K562 (cell line): ENCODE data around the gene ST8SIA4. TPM values are rescaled to one million over a fixed set of nuclear protein-coding genes. Genes with fewer than 3 reads are reported as not detected.

Experiments
- ATAC-seq: fragments of 200-7000 bp; cut with Tn5 transposase; 3 replicates; pipeline ENCODE4 v1.9.1; 2020; ENCODE audit warnings: moderate library complexity
- BruUV-seq: library from RNA; stranded (reverse); fragments of 400-500 nt; replicated peaks from 2 replicates; lab custom pipeline; 2021; lab: Mats Ljungman, UMichigan
- CTCF ChIA-PET: fragments of 300-600 bp; formaldehyde crosslinking; extraction: SDS; loops from one replicate; lab custom pipeline; 2021; ENCODE audit warnings: low intra/inter-chr PET ratio; lab: Yijun Ruan, JAX
- POLR2A ChIA-PET: fragments of 300-600, 350-650 bp; sonication (Branson Sonifier 250); formaldehyde crosslinking; extraction: SDS; loops from one replicate; lab custom pipeline; 2021; ENCODE audit warnings: antibody characterized with exemption, inconsistent platforms; lab: Yijun Ruan, JAX
- DNase-seq, 4 experiments: peaks; one replicate each; pipeline versions ENCODE4 v3.0.0 to v3.0.0-alpha.2; 2011 to 2018; ENCODE audit warnings: low spot score in 3 of 4, mixed read lengths in 3 of 4; ENCODE audit errors: extremely low read depth in 1 of 4
- FAIRE-seq: peaks from 2 replicates; lab custom pipeline; 2011; peaks lifted over from hg19 to GRCh38; lab: Jason Lieb, UNC
- H2AFZ ChIP-seq: 2 replicates; pipeline ENCODE4 v1.6.0; 2011; ENCODE audit warnings: low read depth, low read length, control low read depth, inconsistent platforms
- H3K27ac ChIP-seq: fragments of 200-600 bp; 3 replicates; pipeline ENCODE4 v1.8.0; 2011; ENCODE audit warnings: low read depth, mild to moderate bottlenecking, control low read depth, inconsistent platforms, low read length, moderate library complexity, mixed read lengths; ENCODE audit errors: extremely low read depth
- H3K27me3 ChIP-seq, 2 experiments: fragments of 300-600 bp in 1 of 2; 2 replicates in 1 of 2; 3 replicates in 1 of 2; pipeline versions ENCODE4 v1.6.0 to v1.8.0; 2011; ENCODE audit warnings: inconsistent platforms in 2 of 2, low read length in 2 of 2, mild to moderate bottlenecking in 1 of 2, mixed read lengths in 1 of 2, moderate library complexity in 1 of 2; ENCODE audit not compliant: control insufficient read depth in 2 of 2, insufficient read depth in 2 of 2
- H3K36me3 ChIP-seq: fragments of 300-600 bp; 3 replicates; pipeline ENCODE4 v1.8.0; 2011; ENCODE audit warnings: mild to moderate bottlenecking, low read length, inconsistent platforms; ENCODE audit not compliant: control insufficient read depth, insufficient read depth
- H3K4me1 ChIP-seq, 2 experiments: fragments of 200-600 bp in 1 of 2; replicated peaks in 1 of 2; 2 replicates in 1 of 2; 3 replicates in 1 of 2; pipeline versions ENCODE4 v1.5.1 to v1.8.0; 2011; ENCODE audit warnings: inconsistent platforms in 2 of 2, low read length in 2 of 2, mild to moderate bottlenecking in 1 of 2, mixed read lengths in 1 of 2, moderate library complexity in 1 of 2; ENCODE audit not compliant: control insufficient read depth in 2 of 2, insufficient read depth in 2 of 2
- H3K4me2 ChIP-seq: 2 replicates; pipeline ENCODE4 v1.6.1; 2011; ENCODE audit warnings: low read length, control low read depth, inconsistent platforms, mixed read lengths; ENCODE audit not compliant: insufficient read depth
- H3K4me3 ChIP-seq: fragments of 200-600 bp; sonication (generic), shearing (Covaris generic); 2 replicates; pipeline ENCODE4 v1.5.1; 2016; ENCODE audit warnings: control low read depth, inconsistent platforms
- H3K79me2 ChIP-seq: fragments of 200-600 bp; 3 replicates; pipeline ENCODE4 v1.8.0; 2011; ENCODE audit warnings: low read length, inconsistent platforms; ENCODE audit not compliant: control insufficient read depth, insufficient read depth
- H3K9ac ChIP-seq, 2 experiments: 2 replicates each; pipeline versions ENCODE4 v1.6.0 to v1.6.1; 2011; ENCODE audit warnings: low read depth in 2 of 2, low read length in 2 of 2, control low read depth in 1 of 2, inconsistent platforms in 1 of 2, mild to moderate bottlenecking in 1 of 2, mixed read lengths in 1 of 2; ENCODE audit not compliant: insufficient read depth in 1 of 2
- H3K9me1 ChIP-seq: one replicate; pipeline ENCODE4 v1.6.0; 2011; ENCODE audit warnings: inconsistent platforms, mild to moderate bottlenecking, low read length, moderate library complexity; ENCODE audit not compliant: control insufficient read depth, insufficient read depth
- H3K9me3 ChIP-seq: replicated peaks from 2 replicates; pipeline ENCODE4 v1.5.1; 2011; ENCODE audit warnings: low read depth, low read length, inconsistent platforms; ENCODE audit not compliant: control insufficient read depth, insufficient read depth
- H4K20me1 ChIP-seq: replicated peaks from 2 replicates; pipeline ENCODE4 v1.6.1; 2011; ENCODE audit warnings: low read length, inconsistent platforms, mixed read lengths; ENCODE audit not compliant: control insufficient read depth, insufficient read depth
- CEBPB ChIP-seq: fragments of 450-650 bp; IDR thresholded peaks from 2 replicates; pipeline ENCODE4 v1.6.1; 2016; ENCODE audit warnings: missing genetic modification characterization, missing compliant biosample characterization
- CEBPG ChIP-seq, 3 experiments: fragments of 200-800 bp in 1 of 3; sonication (Bioruptor generic) in 1 of 3; sonication (generic) in 1 of 3; formaldehyde crosslinking in 1 of 3; IDR thresholded peaks in 2 of 3; conservative IDR thresholded peaks in 1 of 3; 2 replicates each; pipeline versions ENCODE4 v1.6.1 to v1.8.0; 2016 to 2022; ENCODE audit warnings: missing compliant biosample characterization in 2 of 3, missing genetic modification characterization in 2 of 3, mild to moderate bottlenecking in 1 of 3, missing genetic modification reagents in 1 of 3
- PHF20 ChIP-seq: fragments of 450-650 bp; IDR thresholded peaks from 2 replicates; pipeline ENCODE4 v1.6.1; 2018; ENCODE audit not compliant: partially characterized antibody
- WGBS: fragments of 100-300 bp; shearing (Covaris generic); methylation state at CpG from one replicate; pipeline ENCODE4 v1.1.6; 2016; ENCODE audit warnings: low coverage, mixed read lengths; ENCODE audit not compliant: insufficient coverage; ENCODE audit errors: missing lambda C conversion rate; 5-methylcytosine and 5-hydroxymethylcytosine counted together
- in situ Hi-C: fragments of 300-500 bp; cut with MboI; formaldehyde crosslinking; loops from 4 replicates; pipeline ENCODE4 v1.15.0; 2018; ENCODE audit warnings: inconsistent platforms, mixed read lengths
- intact Hi-C: fragments of 100-400 bp; cut with micrococcal nuclease; formaldehyde crosslinking; loops from 2 replicates; pipeline ENCODE4 v1.14.2; 2022
- polyA plus RNA-seq, 8 experiments: library from polyadenylated mRNA; depleted of rRNA in 4 of 8; stranded (reverse) in 5 of 8; unstranded in 3 of 8; fragments of >200 nt; fragmentation: Nextera tagmentation in 2 of 8; fragmentation: Illumina TruSeq in 1 of 8; extraction: Ambion mirVana in 2 of 8; extraction: Trizol in 1 of 8; gene quantifications; 2 replicates each; pipeline versions ENCODE4 v1.2.1 to v1.2.3, GENCODE V29; 2011 to 2014; ENCODE audit warnings: inconsistent platforms in 1 of 8, missing spikeins in 1 of 8
- total RNA-seq, 7 experiments: library from RNA; depleted of rRNA in 6 of 7; stranded (reverse); fragments of >200 nt in 6 of 7; fragmentation: Illumina TruSeq in 2 of 7; extraction: Trizol in 2 of 7; gene quantifications; 2 replicates each; pipeline versions ENCODE4 v1.2.1 to v1.2.3, GENCODE V29; 2011 to 2021; ENCODE audit warnings: low replicate concordance in 1 of 7
- TF ChIP-seq, protein P1 (sequence below): fragments of 450-650 bp; IDR thresholded peaks from 2 replicates; pipeline ENCODE4 v1.7.0; 2016; ENCODE audit warnings: borderline replicate concordance

The ST8SIA4 gene
- total and polyA plus RNA-seq, 9 of the 15 experiments (the other 6 are each of a cell fraction or from before 2014, with no cell fraction given): 0.22 to 2.0 (median 0.54) TPM

DNA sequence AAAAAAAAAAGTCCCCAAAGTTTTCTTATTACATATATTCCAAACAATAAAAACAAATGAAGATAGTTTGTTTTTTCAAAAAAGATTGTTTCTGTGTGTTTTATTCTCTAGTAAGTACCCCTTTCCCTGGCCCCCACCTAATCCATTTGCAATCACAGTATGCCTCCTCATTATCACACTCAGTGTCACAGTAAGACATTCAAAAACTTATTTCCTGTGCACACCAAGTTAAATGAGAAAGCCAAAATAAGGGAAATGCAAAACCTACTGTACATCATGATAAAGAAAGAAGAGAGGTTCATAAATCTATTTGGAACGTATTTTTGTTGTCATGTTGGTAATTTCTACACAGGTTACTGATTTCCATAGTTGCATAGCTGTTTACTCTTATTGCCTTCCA, 62.3 kb downstream of the ST8SIA4 start:
- no peaks in the 10 kb centered on the region for H3K9me1 ChIP-seq
- CTCF ChIA-PET: no interaction called here
- FAIRE-seq (no peak), DNase-seq (no peak), ATAC-seq (no peak)
- no peaks in the 10 kb centered on the region for H3K36me3 ChIP-seq
- WGBS: 0% methylated on average over 1 of the region's 1 CpG
- in situ Hi-C loops (no loop called here), intact Hi-C loops (no loop called here)
- no peaks in the 10 kb centered on the region for H3K27me3 ChIP-seq
- H3K9ac ChIP-seq: no peak overlapping the region
- H3K4me2 ChIP-seq: no peak overlapping the region
- TF ChIP-seq, protein P1, sequence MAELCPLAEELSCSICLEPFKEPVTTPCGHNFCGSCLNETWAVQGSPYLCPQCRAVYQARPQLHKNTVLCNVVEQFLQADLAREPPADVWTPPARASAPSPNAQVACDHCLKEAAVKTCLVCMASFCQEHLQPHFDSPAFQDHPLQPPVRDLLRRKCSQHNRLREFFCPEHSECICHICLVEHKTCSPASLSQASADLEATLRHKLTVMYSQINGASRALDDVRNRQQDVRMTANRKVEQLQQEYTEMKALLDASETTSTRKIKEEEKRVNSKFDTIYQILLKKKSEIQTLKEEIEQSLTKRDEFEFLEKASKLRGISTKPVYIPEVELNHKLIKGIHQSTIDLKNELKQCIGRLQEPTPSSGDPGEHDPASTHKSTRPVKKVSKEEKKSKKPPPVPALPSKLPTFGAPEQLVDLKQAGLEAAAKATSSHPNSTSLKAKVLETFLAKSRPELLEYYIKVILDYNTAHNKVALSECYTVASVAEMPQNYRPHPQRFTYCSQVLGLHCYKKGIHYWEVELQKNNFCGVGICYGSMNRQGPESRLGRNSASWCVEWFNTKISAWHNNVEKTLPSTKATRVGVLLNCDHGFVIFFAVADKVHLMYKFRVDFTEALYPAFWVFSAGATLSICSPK: no peak
- H3K79me2 ChIP-seq: no peaks in the 10 kb centered on the region
- H2AFZ ChIP-seq: no peak overlapping the region
- no peak overlapping the region for H3K4me3 ChIP-seq
- BruUV-seq: no TSS peak
- POLR2A ChIA-PET: no interaction called here
- H3K4me1 ChIP-seq: no peaks in the 10 kb centered on the region
- H3K27ac ChIP-seq: peak overlapping the region; percentile 10; the same call in 1 of the 3 replicates
- H3K9me3 ChIP-seq: no peaks in the 10 kb centered on the region
- H4K20me1 ChIP-seq: no peaks in the 10 kb centered on the region

- no peak overlapping the region for H3K4me2 ChIP-seq
- POLR2A ChIA-PET: no interaction called here
These were observed 62.7 kb downstream of the ST8SIA4 start for GRCh38 chr5:100840370-100840769.

More at GRCh38 chr5:100840370-100840769, 62.7 kb downstream of the ST8SIA4 start:
- Histone ChIP-seq H3K79me2 (no peaks in the 10 kb centered on the region), H3K9ac (no peak overlapping the region), H2AFZ (no peak overlapping the region), H3K27ac (peak overlapping the region; percentile 10; the same call in 1 of the 3 replicates)
- TF ChIP-seq PHF20: no peak
- TF ChIP-seq CEBPG (CRISPR knock-in tag; IDR thresholded peaks at IDR 0.05): no peak
- 0 out of 4 replicates have a peak, but pooled peaks of 1 of the 2 experiments have one; percentile 14 for TF ChIP-seq CEBPG (tag; conservative IDR thresholded peaks at IDR 0.05 in 1 of 2, IDR thresholded peaks at IDR 0.05 in 1 of 2)
- 0 out of 2 replicates have a peak, but pooled peaks have one; percentile 25 for TF ChIP-seq CEBPB (tag)
- TF ChIP-seq, all 486 proteins: peak for 2
- CTCF ChIA-PET: no interaction called here
- no peaks in the 10 kb centered on the region for H3K9me1 ChIP-seq
- no peaks in the 10 kb centered on the region for H3K9me3 ChIP-seq
- H3K27me3 ChIP-seq: no peaks in the 10 kb centered on the region
- DNase-seq: peak in 1 of 4 experiments; percentile 2
- no peak overlapping the region for H3K4me3 ChIP-seq
- in situ Hi-C loops: no loop called here
- no peak; the same call in 2 of the 3 replicates for ATAC-seq
- intact Hi-C loops: no loop called here
- 13% methylated on average over 2 of the region's 2 CpGs for WGBS
- no peaks in the 10 kb centered on the region for H3K4me1 ChIP-seq
- BruUV-seq: no TSS peak
- FAIRE-seq: no peak
- no peaks in the 10 kb centered on the region for H4K20me1 ChIP-seq
- no peaks in the 10 kb centered on the region for H3K36me3 ChIP-seq
